SK-N-SH (cell line): ENCODE data around the gene LRIG1. TPM values are rescaled to one million over a fixed set of nuclear protein-coding genes. Genes with fewer than 3 reads are reported as not detected.

ENCODE experiments used
- CTCF ChIA-PET: fragments of 300-600, 350-600 bp; formaldehyde crosslinking; extraction: SDS; loops from one replicate; lab custom pipeline; 2021; lab: Yijun Ruan, JAX
- POLR2A ChIA-PET: fragments of 350-600 bp; sonication (Branson Sonifier 250); formaldehyde crosslinking; extraction: SDS; loops from one replicate; lab custom pipeline; 2020; ENCODE audit warnings: antibody characterized with exemption, inconsistent platforms; lab: Yijun Ruan, JAX
- DNase-seq: peaks from one replicate; pipeline ENCODE4 v3.0.0; 2012
- H2AFZ ChIP-seq: fragments of 200-600 bp; sonication (generic); 2 replicates; pipeline ENCODE4 v1.8.1; 2016; ENCODE audit warnings: antibody characterized with exemption, mild to moderate bottlenecking, low read depth
- H3F3A ChIP-seq: fragments of 200-600 bp; sonication (generic); replicated peaks from 2 replicates; pipeline ENCODE3; 2016; ENCODE audit warnings: antibody characterized with exemption, mild to moderate bottlenecking; ENCODE audit not compliant: insufficient read depth
- H3K27ac ChIP-seq, 2 experiments: fragments of 200-500 bp in 1 of 2; fragments of 200-600 bp in 1 of 2; sonication (Bioruptor generic) in 1 of 2; sonication (generic), shearing (Covaris generic) in 1 of 2; 2 replicates each; pipeline versions ENCODE4 v1.5.1 to v1.6.1; 2014 to 2016; ENCODE audit warnings: low read depth in 2 of 2, inconsistent platforms in 1 of 2, low read length in 1 of 2, mild to moderate bottlenecking in 1 of 2, mixed read lengths in 1 of 2
- H3K27me3 ChIP-seq: fragments of 200-600 bp; sonication (generic), shearing (Covaris generic); 2 replicates; pipeline ENCODE4 v1.6.1; 2016; ENCODE audit warnings: mixed run types; ENCODE audit not compliant: insufficient read depth
- H3K36me3 ChIP-seq, 2 experiments: fragments of 200-500 bp in 1 of 2; fragments of 200-600 bp in 1 of 2; sonication (Bioruptor generic) in 1 of 2; sonication (generic) in 1 of 2; replicated peaks in 1 of 2; 2 replicates each; pipeline versions ENCODE3 to v1.5.1; 2014 to 2016; ENCODE audit warnings: low read length in 1 of 2, mild to moderate bottlenecking in 1 of 2; ENCODE audit not compliant: insufficient read depth in 2 of 2, control insufficient read depth in 1 of 2
- H3K4me1 ChIP-seq, 2 experiments: fragments of 200-500 bp in 1 of 2; fragments of 200-600 bp in 1 of 2; sonication (Bioruptor generic) in 1 of 2; sonication (generic), shearing (Covaris generic) in 1 of 2; 2 replicates each; pipeline versions ENCODE4 v1.5.1 to v1.6.1; 2014 to 2016; ENCODE audit warnings: low read depth in 1 of 2, low read length in 1 of 2, mixed run types in 1 of 2; ENCODE audit not compliant: insufficient read depth in 2 of 2, control insufficient read depth in 1 of 2
- H3K4me2 ChIP-seq: fragments of 200-600 bp; sonication (generic), shearing (Covaris generic); 2 replicates; pipeline ENCODE4 v1.6.1; 2017; ENCODE audit warnings: mixed run types
- H3K4me3 ChIP-seq, 2 experiments: fragments of 200-500 bp in 1 of 2; fragments of 200-600 bp in 1 of 2; sonication (Bioruptor generic) in 1 of 2; sonication (generic), shearing (Covaris generic) in 1 of 2; 2 replicates each; pipeline versions ENCODE4 v1.5.1 to v1.8.1; 2014 to 2016; ENCODE audit warnings: low read depth in 2 of 2, inconsistent platforms in 1 of 2, low read length in 1 of 2, mild to moderate bottlenecking in 1 of 2, mixed read lengths in 1 of 2, moderate library complexity in 1 of 2
- H3K79me2 ChIP-seq: fragments of 200-600 bp; sonication (generic); 2 replicates; pipeline ENCODE4 v1.8.1; 2017; ENCODE audit warnings: mild to moderate bottlenecking; ENCODE audit not compliant: insufficient read depth
- H3K9ac ChIP-seq: fragments of 200-600 bp; sonication (generic); 2 replicates; pipeline ENCODE4 v1.6.1; 2017; ENCODE audit warnings: mixed run types
- H3K9me2 ChIP-seq: fragments of 200-600 bp; sonication (generic); 2 replicates; pipeline ENCODE4 v1.6.1; 2017; ENCODE audit warnings: mixed run types
- H3K9me3 ChIP-seq: fragments of 200-600 bp; sonication (generic); 2 replicates; pipeline ENCODE4 v1.6.1; 2017; ENCODE audit warnings: mixed run types, mild to moderate bottlenecking, moderate library complexity
- H4K20me1 ChIP-seq: fragments of 200-600 bp; sonication (generic); 2 replicates; pipeline ENCODE4 v1.6.1; 2017; ENCODE audit warnings: mild to moderate bottlenecking, mixed run types; ENCODE audit not compliant: insufficient read depth
- EP300 ChIP-seq, 2 experiments: IDR thresholded peaks; 2 replicates each; pipeline versions ENCODE4 v1.4.0 to v1.6.1; 2012; ENCODE audit warnings: borderline replicate concordance in 1 of 2, low read depth in 1 of 2, low read length in 1 of 2
- EZH2phosphoT487 ChIP-seq: fragments of 200-600 bp; sonication (generic); IDR thresholded peaks from 2 replicates; pipeline ENCODE4 v1.6.1; 2017; ENCODE audit warnings: low read depth, mixed run types, mild to moderate bottlenecking, antibody characterized with exemption, moderate library complexity, borderline replicate concordance
- GABPA ChIP-seq: IDR thresholded peaks from 2 replicates; pipeline ENCODE4 v1.4.0; 2012; ENCODE audit warnings: low read depth, mild to moderate bottlenecking
- JUND ChIP-seq: IDR thresholded peaks from 2 replicates; pipeline ENCODE4 v1.4.0; 2012
- MEF2A ChIP-seq: IDR thresholded peaks from 2 replicates; pipeline ENCODE4 v1.4.0; 2012; ENCODE audit warnings: low read depth, borderline replicate concordance
- MXI1 ChIP-seq: IDR thresholded peaks from 2 replicates; pipeline ENCODE4 v1.6.1; 2012; ENCODE audit warnings: mild to moderate bottlenecking, low read depth, low read length, improper control_type of control experiment
- NFIC ChIP-seq: IDR thresholded peaks from 2 replicates; pipeline ENCODE4 v1.4.0; 2012; ENCODE audit warnings: borderline replicate concordance
- POLR2AphosphoS5 ChIP-seq: IDR thresholded peaks from 2 replicates; pipeline ENCODE4 v1.6.1; 2012; ENCODE audit warnings: low read depth, low read length
- RCOR1 ChIP-seq: fragments of 150-350 bp; IDR thresholded peaks from 2 replicates; pipeline ENCODE4 v1.6.1; 2017; ENCODE audit warnings: antibody characterized with exemption, low read length
- RXRA ChIP-seq: IDR thresholded peaks from 2 replicates; pipeline ENCODE4 v1.4.0; 2012; ENCODE audit warnings: low read depth, mild to moderate bottlenecking, borderline replicate concordance
- SMC3 ChIP-seq: IDR thresholded peaks from 2 replicates; pipeline ENCODE4 v1.6.1; 2012; ENCODE audit warnings: low read depth, low read length, improper control_type of control experiment
- TAF1 ChIP-seq: IDR thresholded peaks from 2 replicates; pipeline ENCODE4 v1.6.1; 2012; ENCODE audit warnings: low read depth, mild to moderate bottlenecking, low read length, moderate library complexity, borderline replicate concordance
- YY1 ChIP-seq: IDR thresholded peaks from 2 replicates; pipeline ENCODE4 v1.4.0; 2012; ENCODE audit warnings: low read depth, mild to moderate bottlenecking
- WGBS: methylation state at CpG from one replicate; pipeline ENCODE4 v1.1.6; 2017; ENCODE audit warnings: low lambda C conversion rate; 5-methylcytosine and 5-hydroxymethylcytosine counted together
- polyA plus RNA-seq, 3 experiments: library from polyadenylated mRNA; depleted of rRNA; stranded (reverse); fragments of >200 nt; gene quantifications; 2 replicates each; pipeline ENCODE4 v1.2.3, GENCODE V29; 2012
- TF ChIP-seq, protein P1 (sequence below): IDR thresholded peaks from 2 replicates; pipeline ENCODE4 v1.4.0; 2012; ENCODE audit warnings: low read depth
- TF ChIP-seq, protein P2 (sequence below): fragments of 150-350 bp; IDR thresholded peaks from 2 replicates; pipeline ENCODE4 v1.6.1; 2017; ENCODE audit warnings: antibody characterized with exemption, low read length, low read depth, borderline replicate concordance
- TF ChIP-seq, protein P3 (sequence below): fragments of 200-600 bp; sonication (generic); IDR thresholded peaks from 2 replicates; pipeline ENCODE4 v1.6.1; 2017; ENCODE audit warnings: antibody characterized with exemption, mild to moderate bottlenecking, moderate library complexity
- TF ChIP-seq, protein P4 (sequence below): IDR thresholded peaks from 2 replicates; pipeline ENCODE4; 2012

LRIG1 gene
- polyA plus RNA-seq, 1 of the 3 experiments (the other 2 are of a cell fraction) = 1.7 TPM

DNA sequence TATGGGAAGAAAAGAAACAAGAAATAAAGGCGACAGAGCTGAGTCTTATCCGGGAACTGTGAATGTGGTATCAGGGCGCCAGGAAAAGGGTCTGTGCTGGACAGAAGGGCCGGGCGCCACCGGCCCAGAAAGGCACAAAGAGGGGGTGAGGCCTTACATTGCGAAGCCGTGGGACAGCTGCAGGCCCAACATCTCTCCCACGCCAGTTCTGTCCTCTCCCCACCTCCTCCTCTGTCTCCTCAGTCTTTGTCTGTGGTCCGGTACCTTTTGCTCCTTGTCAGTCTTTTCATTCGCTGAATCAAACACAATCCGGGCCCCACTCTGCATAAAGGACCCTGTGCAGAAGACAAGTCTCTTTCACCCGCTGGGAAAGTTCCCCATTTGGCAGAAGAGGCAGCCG lies 81.8 kb downstream of the LRIG1 start:
- no peak for DNase-seq
- TF ChIP-seq JUND (no peak), RCOR1 (no peak), NFIC (no peak), TAF1 (no peak), MXI1 (no peak), EZH2phosphoT487 (no peak), EP300 (IDR thresholded peaks at IDR 0.05; ENCODE audit: borderline replicate concordance in 1 of 2, low read depth in 1 of 2, low read length in 1 of 2) (no peak)
- TF ChIP-seq, protein P1, sequence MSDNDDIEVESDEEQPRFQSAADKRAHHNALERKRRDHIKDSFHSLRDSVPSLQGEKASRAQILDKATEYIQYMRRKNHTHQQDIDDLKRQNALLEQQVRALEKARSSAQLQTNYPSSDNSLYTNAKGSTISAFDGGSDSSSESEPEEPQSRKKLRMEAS = no peak
- no peaks in the 10 kb centered on the region for H3K36me3 ChIP-seq
- no peak overlapping the region for H3K9ac ChIP-seq
- H3K27me3 ChIP-seq = no peaks in the 10 kb centered on the region
- CTCF ChIA-PET = interaction anchor here (0.6 to 4.7 kb wide), 2 partner anchors 11 to 142 kb away, joined by 3 to 23 read pairs; no protein-coding TSS in a partner anchor
- no peaks in the 10 kb centered on the region for H3F3A ChIP-seq
- no peak overlapping the region for H3K4me3 ChIP-seq
- no peaks in the 10 kb centered on the region; a peak in 1 of 4 replicates for H3K4me1 ChIP-seq
- no peak overlapping the region for H3K4me2 ChIP-seq
- POLR2A ChIA-PET = no interaction called here
- 87% methylated on average over 14 of the region's 14 CpGs for WGBS
- H3K9me3 ChIP-seq = no peaks in the 10 kb centered on the region
- no peaks in the 10 kb centered on the region for H4K20me1 ChIP-seq
- no peaks in the 10 kb centered on the region for H3K9me2 ChIP-seq
- H2AFZ ChIP-seq = no peak overlapping the region
- H3K27ac ChIP-seq = no peak overlapping the region
- no peaks in the 10 kb centered on the region for H3K79me2 ChIP-seq

DNA sequence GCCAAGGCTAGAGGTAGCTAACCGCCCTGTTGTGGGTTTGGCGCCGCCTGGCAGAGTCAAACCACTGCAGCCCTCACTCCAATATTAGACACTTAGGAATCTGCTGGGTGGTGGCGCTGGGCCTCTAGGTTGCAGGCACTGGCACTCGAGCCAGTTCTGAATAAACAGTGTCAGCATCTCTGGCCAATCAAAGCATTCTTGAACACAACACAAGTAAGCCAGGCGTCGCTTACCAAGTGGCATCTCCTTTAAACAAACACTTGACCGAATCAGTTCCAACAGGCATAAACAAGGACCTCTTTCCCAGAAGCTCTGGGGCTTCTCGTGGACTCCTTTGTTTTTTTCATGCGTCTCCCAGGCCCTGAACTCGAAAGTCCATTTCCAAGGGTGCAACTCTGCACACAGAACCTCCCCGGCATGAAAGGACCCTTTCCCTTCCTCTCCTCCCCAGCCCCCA lies 82.3 kb downstream of the LRIG1 start:
- 80% methylated on average over 10 of the region's 12 CpGs for WGBS
- no peaks in the 10 kb centered on the region for H3K79me2 ChIP-seq
- no peaks in the 10 kb centered on the region for H3K27me3 ChIP-seq
- no peaks in the 10 kb centered on the region; a peak in 1 of 4 replicates for H3K4me1 ChIP-seq
- ChIA-PET CTCF (interaction anchor here (4.7 kb wide), 1 partner anchor 11 kb away, joined by 23 read pairs; no protein-coding TSS in a partner anchor), POLR2A (no interaction called here)
- H2AFZ ChIP-seq = no peak overlapping the region
- H3K9me2 ChIP-seq = no peaks in the 10 kb centered on the region
- no peak for DNase-seq
- H3K9me3 ChIP-seq = no peaks in the 10 kb centered on the region
- H3K36me3 ChIP-seq = no peaks in the 10 kb centered on the region
- H3K27ac ChIP-seq = no peak overlapping the region
- H3K4me2 ChIP-seq = no peak overlapping the region
- TF ChIP-seq SMC3 = no peak
- TF ChIP-seq, protein P1 = no peak
- no peak for TF ChIP-seq MEF2A
- no peak for TF ChIP-seq GABPA
- no peak for TF ChIP-seq YY1
- TF ChIP-seq, protein P2, sequence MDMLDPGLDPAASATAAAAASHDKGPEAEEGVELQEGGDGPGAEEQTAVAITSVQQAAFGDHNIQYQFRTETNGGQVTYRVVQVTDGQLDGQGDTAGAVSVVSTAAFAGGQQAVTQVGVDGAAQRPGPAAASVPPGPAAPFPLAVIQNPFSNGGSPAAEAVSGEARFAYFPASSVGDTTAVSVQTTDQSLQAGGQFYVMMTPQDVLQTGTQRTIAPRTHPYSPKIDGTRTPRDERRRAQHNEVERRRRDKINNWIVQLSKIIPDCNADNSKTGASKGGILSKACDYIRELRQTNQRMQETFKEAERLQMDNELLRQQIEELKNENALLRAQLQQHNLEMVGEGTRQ = no peak
- no peak for TF ChIP-seq MXI1
- TF ChIP-seq RXRA = no peak
- no peak for TF ChIP-seq RCOR1
- no peak for TF ChIP-seq JUND
- TF ChIP-seq, protein P3, sequence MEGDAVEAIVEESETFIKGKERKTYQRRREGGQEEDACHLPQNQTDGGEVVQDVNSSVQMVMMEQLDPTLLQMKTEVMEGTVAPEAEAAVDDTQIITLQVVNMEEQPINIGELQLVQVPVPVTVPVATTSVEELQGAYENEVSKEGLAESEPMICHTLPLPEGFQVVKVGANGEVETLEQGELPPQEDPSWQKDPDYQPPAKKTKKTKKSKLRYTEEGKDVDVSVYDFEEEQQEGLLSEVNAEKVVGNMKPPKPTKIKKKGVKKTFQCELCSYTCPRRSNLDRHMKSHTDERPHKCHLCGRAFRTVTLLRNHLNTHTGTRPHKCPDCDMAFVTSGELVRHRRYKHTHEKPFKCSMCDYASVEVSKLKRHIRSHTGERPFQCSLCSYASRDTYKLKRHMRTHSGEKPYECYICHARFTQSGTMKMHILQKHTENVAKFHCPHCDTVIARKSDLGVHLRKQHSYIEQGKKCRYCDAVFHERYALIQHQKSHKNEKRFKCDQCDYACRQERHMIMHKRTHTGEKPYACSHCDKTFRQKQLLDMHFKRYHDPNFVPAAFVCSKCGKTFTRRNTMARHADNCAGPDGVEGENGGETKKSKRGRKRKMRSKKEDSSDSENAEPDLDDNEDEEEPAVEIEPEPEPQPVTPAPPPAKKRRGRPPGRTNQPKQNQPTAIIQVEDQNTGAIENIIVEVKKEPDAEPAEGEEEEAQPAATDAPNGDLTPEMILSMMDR = no peak
- no peak for TF ChIP-seq POLR2AphosphoS5
- TF ChIP-seq, protein P4, sequence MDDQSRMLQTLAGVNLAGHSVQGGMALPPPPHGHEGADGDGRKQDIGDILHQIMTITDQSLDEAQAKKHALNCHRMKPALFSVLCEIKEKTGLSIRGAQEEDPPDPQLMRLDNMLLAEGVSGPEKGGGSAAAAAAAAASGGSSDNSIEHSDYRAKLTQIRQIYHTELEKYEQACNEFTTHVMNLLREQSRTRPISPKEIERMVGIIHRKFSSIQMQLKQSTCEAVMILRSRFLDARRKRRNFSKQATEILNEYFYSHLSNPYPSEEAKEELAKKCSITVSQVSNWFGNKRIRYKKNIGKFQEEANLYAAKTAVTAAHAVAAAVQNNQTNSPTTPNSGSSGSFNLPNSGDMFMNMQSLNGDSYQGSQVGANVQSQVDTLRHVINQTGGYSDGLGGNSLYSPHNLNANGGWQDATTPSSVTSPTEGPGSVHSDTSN = no peak
- TF ChIP-seq, all 33 proteins: peak for 0
- Histone ChIP-seq H3K9ac (no peak overlapping the region), H3F3A (no peaks in the 10 kb centered on the region), H3K4me3 (no peak overlapping the region), H4K20me1 (no peaks in the 10 kb centered on the region)
